ENCODE measurements around the gene DDX4.
"Not testable (repeated sequence)": the region's sequence is repeated elsewhere in the genome, so short reads cannot be mapped to it uniquely, and the experiment has no call there.

DDX4 gene

GRCh38 chr5:55771175-55771655 is 33.4 kb downstream of the DDX4 start:
- no peak overlapping the region for H3K4me3 ChIP-seq (ENCODE audit: low read depth, low read length)
- H3K4me1 ChIP-seq (ENCODE audit: control insufficient read depth, insufficient read depth, low read length): peaks cover 5% of the 10 kb centered on the region; the same call in 1 of the 2 replicates
- ChIA-PET CTCF (no interaction called here), POLR2A (no interaction called here)
- no peaks in the 10 kb centered on the region for H3K9me3 ChIP-seq (ENCODE audit: control insufficient read depth, insufficient read depth, low read depth, low read length)
- H3K36me3 ChIP-seq (ENCODE audit: control insufficient read depth in 2 of 2, insufficient read depth in 1 of 2, low read length in 2 of 2): no peaks in the 10 kb centered on the region
- H3K27ac ChIP-seq (ENCODE audit: extremely low read depth, low read depth, low read length): no peak overlapping the region
- TF ChIP-seq ZFP41 (tag by site-specific recombination; IDR thresholded peaks at IDR 0.05; ENCODE audit: borderline replicate concordance): no peak

DNA sequence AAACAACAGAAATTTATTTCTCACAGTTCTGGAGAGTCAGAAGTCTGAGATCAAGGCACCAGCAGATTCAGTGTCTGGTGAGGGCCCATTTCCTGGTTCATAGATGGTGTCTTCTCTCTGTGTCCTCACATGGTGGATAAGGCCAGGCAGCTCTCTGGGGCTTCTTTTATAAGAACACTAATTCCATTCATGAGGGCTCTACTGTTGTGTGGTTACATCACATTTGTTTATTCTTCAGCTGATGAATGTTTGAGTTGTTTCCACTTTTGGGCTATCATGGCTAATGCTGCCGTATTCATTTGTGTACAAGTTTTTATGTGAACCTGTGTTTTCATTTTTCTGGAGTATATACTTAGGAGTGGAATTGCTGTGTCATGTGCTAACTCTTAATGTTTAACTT is 35.2 kb downstream of the DDX4 start:
- ChIA-PET POLR2A (no interaction called here), CTCF (interaction anchor here (0.6 to 0.7 kb wide), 3 partner anchors 9 to 29 kb away, joined by 3 read pairs; no protein-coding TSS in a partner anchor)
- H3K27ac ChIP-seq (ENCODE audit: extremely low read depth, low read depth, low read length): no peak overlapping the region
- no peaks in the 10 kb centered on the region for H3K36me3 ChIP-seq (ENCODE audit: control insufficient read depth in 2 of 2, insufficient read depth in 1 of 2, low read length in 2 of 2)
- no peak overlapping the region for H3K4me3 ChIP-seq (ENCODE audit: low read depth, low read length)
- no peaks in the 10 kb centered on the region for H3K9me3 ChIP-seq (ENCODE audit: control insufficient read depth, insufficient read depth, low read depth, low read length)
- H3K4me1 ChIP-seq (ENCODE audit: control insufficient read depth, insufficient read depth, low read length): peaks cover 5% of the 10 kb centered on the region; the same call in 1 of the 2 replicates
- TF ChIP-seq KLF9 (tag by site-specific recombination; IDR thresholded peaks at IDR 0.05; ENCODE audit: low read depth) (no peak), ZNF140 (tag by site-specific recombination; IDR thresholded peaks at IDR 0.05) (peak; percentile 36; the same call in 1 of the 2 replicates)

- POLR2A ChIA-PET: no interaction called here
Measured at GRCh38 chr5:55777332-55777731, 39.5 kb downstream of the DDX4 start.

GRCh38 chr5:55800924-55801323 is 63.1 kb downstream of the DDX4 start:
- CTCF ChIA-PET: no interaction called here
- POLR2A ChIA-PET: no interaction called here

More at GRCh38 chr5:55777332-55777731, 39.5 kb downstream of the DDX4 start:
- Histone ChIP-seq H3K36me3 (ENCODE audit: control insufficient read depth in 2 of 2, insufficient read depth in 1 of 2, low read length in 2 of 2) (no peaks in the 10 kb centered on the region), H3K4me3 (ENCODE audit: low read depth, low read length) (no peak overlapping the region), H3K9me3 (ENCODE audit: control insufficient read depth, insufficient read depth, low read depth, low read length) (no peaks in the 10 kb centered on the region), H3K27ac (ENCODE audit: extremely low read depth, low read depth, low read length) (no peak overlapping the region), H3K4me1 (ENCODE audit: control insufficient read depth, insufficient read depth, low read length) (peaks cover 3% of the 10 kb centered on the region; the same call in 1 of the 2 replicates)
- CTCF ChIA-PET: interaction anchor here (0.6 to 1.0 kb wide), 3 partner anchors 19 to 551 kb away, joined by 3 to 5 read pairs (median 3); no protein-coding TSS in a partner anchor
- no peak for TF ChIP-seq ZNF138 (tag by site-specific recombination; IDR thresholded peaks at IDR 0.05; ENCODE audit: borderline replicate concordance)

DNA sequence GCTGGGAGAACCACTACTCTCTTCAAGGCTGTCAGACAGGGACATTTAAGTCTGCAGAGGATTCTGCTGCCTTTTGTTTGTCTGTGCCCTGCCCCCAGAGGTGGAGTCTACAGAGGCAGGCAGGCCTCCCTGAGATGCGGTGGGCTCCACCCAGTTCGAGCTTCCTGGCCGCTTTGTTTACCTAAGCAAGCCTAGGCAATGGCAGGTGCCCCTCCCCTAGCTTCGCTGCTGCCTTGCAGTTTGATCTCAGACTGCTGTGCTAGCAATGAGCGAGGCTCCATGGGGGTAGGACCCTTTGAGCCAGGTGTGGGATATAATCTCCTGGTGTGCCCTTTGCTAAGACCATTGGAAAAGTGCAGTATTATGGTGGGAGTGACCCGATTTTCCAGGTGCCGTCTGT is 71.0 kb downstream of the DDX4 start:
- POLR2A ChIA-PET; H3K27ac ChIP-seq (ENCODE audit: extremely low read depth, low read depth, low read length); H3K4me1 ChIP-seq (ENCODE audit: control insufficient read depth, insufficient read depth, low read length); H3K36me3 ChIP-seq (ENCODE audit: control insufficient read depth in 2 of 2, insufficient read depth in 1 of 2, low read length in 2 of 2); H3K9me3 ChIP-seq (ENCODE audit: control insufficient read depth, insufficient read depth, low read depth, low read length); H3K4me3 ChIP-seq (ENCODE audit: low read depth, low read length): not testable (repeated sequence)
- CTCF ChIA-PET: interaction anchor here (1.2 kb wide), 1 partner anchor 17 kb away, joined by 4 read pairs; no protein-coding TSS in a partner anchor

More at GRCh38 chr5:55800924-55801323, 63.1 kb downstream of the DDX4 start:
- Histone ChIP-seq H3K4me1 (ENCODE audit: control insufficient read depth, insufficient read depth, low read length) (no peaks in the 10 kb centered on the region), H3K27ac (ENCODE audit: extremely low read depth, low read depth, low read length) (no peak overlapping the region), H3K9me3 (ENCODE audit: control insufficient read depth, insufficient read depth, low read depth, low read length) (no peaks in the 10 kb centered on the region), H3K36me3 (ENCODE audit: control insufficient read depth in 2 of 2, insufficient read depth in 1 of 2, low read length in 2 of 2) (no peaks in the 10 kb centered on the region), H3K4me3 (ENCODE audit: low read depth, low read length) (no peak overlapping the region)
- TF ChIP-seq ZNF777 (tag by site-specific recombination; IDR thresholded peaks at IDR 0.05; ENCODE audit: borderline replicate concordance) (no peak), ZBTB20 (tag by site-specific recombination; IDR thresholded peaks at IDR 0.05) (no peak), ZNF544 (tag by site-specific recombination; IDR thresholded peaks at IDR 0.05) (no peak), ZFP41 (tag by site-specific recombination; IDR thresholded peaks at IDR 0.05; ENCODE audit: borderline replicate concordance) (no peak), HOXD13 (CRISPR knock-in tag; IDR thresholded peaks at IDR 0.05; ENCODE audit: borderline replicate concordance) (no peak), ZNF621 (tag by site-specific recombination; IDR thresholded peaks at IDR 0.05) (no peak), ZNF157 (tag by site-specific recombination; IDR thresholded peaks at IDR 0.05) (no peak), TRIM28 (IDR thresholded peaks at IDR 0.05; ENCODE audit: borderline replicate concordance, low read length) (no peak), ZNF548 (tag by site-specific recombination; IDR thresholded peaks at IDR 0.05) (no peak), GLIS1 (tag by site-specific recombination; IDR thresholded peaks at IDR 0.05) (no peak), ZNF596 (tag by site-specific recombination; IDR thresholded peaks at IDR 0.05) (no peak)

GRCh38 chr5:55815939-55816338 is 78.1 kb downstream of the DDX4 start:
- H3K27ac ChIP-seq (ENCODE audit: extremely low read depth, low read depth, low read length); CTCF ChIA-PET; H3K4me3 ChIP-seq (ENCODE audit: low read depth, low read length); H3K9me3 ChIP-seq (ENCODE audit: control insufficient read depth, insufficient read depth, low read depth, low read length); H3K4me1 ChIP-seq (ENCODE audit: control insufficient read depth, insufficient read depth, low read length); H3K36me3 ChIP-seq (ENCODE audit: control insufficient read depth in 2 of 2, insufficient read depth in 1 of 2, low read length in 2 of 2); POLR2A ChIA-PET: not testable (repeated sequence)

Data from HEK293 (cell line).